Lower leg skin (tissue), 3 donors: ENCODE measurements around the gene RBFOX2.

Source experiments
- POLR2A ChIP-seq, 2 donors: fragments of 450-650 bp; IDR thresholded peaks; one replicate each; pipeline ENCODE4 v1.6.1; 2016 to 2017; ENCODE audit warnings: antibody characterized with exemption in 2 of 2, mild to moderate bottlenecking in 1 of 2, moderate library complexity in 1 of 2
- TF ChIP-seq, protein P1 (sequence below), 3 donors: fragments of 450-650 bp; IDR thresholded peaks; one replicate each; pipeline ENCODE4 v1.5.1; 2016; ENCODE audit warnings: antibody characterized with exemption in 3 of 3, mild to moderate bottlenecking in 3 of 3, moderate library complexity in 2 of 3

GRCh38 chr22:35819421-35819820, 209.2 kb downstream of the RBFOX2 start:
- TF ChIP-seq, protein P1, sequence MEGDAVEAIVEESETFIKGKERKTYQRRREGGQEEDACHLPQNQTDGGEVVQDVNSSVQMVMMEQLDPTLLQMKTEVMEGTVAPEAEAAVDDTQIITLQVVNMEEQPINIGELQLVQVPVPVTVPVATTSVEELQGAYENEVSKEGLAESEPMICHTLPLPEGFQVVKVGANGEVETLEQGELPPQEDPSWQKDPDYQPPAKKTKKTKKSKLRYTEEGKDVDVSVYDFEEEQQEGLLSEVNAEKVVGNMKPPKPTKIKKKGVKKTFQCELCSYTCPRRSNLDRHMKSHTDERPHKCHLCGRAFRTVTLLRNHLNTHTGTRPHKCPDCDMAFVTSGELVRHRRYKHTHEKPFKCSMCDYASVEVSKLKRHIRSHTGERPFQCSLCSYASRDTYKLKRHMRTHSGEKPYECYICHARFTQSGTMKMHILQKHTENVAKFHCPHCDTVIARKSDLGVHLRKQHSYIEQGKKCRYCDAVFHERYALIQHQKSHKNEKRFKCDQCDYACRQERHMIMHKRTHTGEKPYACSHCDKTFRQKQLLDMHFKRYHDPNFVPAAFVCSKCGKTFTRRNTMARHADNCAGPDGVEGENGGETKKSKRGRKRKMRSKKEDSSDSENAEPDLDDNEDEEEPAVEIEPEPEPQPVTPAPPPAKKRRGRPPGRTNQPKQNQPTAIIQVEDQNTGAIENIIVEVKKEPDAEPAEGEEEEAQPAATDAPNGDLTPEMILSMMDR (IDR thresholded peaks at IDR 0.05): no peak
- no peak for TF ChIP-seq POLR2A (IDR thresholded peaks at IDR 0.05)
